GM19438 (cell line): Measurements from ENCODE around the gene SLC22A23.

ENCODE experiments used
- ATAC-seq: cut with Tn5 transposase; IDR thresholded peaks from one replicate; pipeline ENCODE4 v1.9.1; 2021; ENCODE audit warnings: low read depth; ENCODE audit not compliant: unreplicated experiment

SLC22A23 gene

DNA sequence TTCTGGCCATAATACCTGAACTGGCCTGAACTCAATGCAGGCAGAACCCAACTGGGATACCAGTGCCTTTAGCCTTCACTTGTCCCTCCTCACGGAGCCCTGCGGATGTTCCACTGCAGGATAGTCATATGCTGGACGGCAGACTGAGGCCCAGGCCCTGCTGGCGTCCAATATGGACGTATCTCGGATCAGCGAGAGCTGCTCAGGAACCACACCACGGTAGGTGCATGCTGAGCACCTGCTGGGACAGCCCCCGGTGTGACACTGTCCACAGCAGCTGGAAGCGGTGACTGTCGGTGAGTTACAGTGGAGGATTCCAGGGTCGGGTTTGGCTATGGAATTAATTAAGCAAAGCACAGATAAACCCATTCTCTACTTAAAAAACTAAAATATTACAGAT, 149.4 kb downstream of the SLC22A23 start:
- ATAC-seq: no peak

GRCh38 chr6:3306848-3307247, 150.0 kb downstream of the SLC22A23 start:
- ATAC-seq: no peak

GRCh38 chr6:3305831-3306230, 151.0 kb downstream of the SLC22A23 start:
- ATAC-seq: no peak

DNA sequence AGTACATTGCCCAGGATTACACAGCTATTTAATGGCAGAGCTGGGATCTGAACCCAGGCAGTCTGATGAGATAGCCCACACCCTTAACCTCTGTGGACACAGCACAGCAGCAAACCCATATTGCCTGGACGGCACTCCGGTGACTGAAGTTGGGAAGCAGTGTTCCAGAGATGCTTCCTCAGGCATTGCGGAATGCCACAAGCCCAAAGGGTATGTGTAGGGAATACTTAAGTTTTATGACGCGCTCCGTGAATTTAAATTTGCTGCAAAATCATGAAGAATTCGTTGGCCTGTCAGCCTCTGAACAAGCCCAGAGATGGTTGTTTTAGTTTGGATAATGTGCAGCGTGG, 151.7 kb downstream of the SLC22A23 start:
- no peak for ATAC-seq

DNA sequence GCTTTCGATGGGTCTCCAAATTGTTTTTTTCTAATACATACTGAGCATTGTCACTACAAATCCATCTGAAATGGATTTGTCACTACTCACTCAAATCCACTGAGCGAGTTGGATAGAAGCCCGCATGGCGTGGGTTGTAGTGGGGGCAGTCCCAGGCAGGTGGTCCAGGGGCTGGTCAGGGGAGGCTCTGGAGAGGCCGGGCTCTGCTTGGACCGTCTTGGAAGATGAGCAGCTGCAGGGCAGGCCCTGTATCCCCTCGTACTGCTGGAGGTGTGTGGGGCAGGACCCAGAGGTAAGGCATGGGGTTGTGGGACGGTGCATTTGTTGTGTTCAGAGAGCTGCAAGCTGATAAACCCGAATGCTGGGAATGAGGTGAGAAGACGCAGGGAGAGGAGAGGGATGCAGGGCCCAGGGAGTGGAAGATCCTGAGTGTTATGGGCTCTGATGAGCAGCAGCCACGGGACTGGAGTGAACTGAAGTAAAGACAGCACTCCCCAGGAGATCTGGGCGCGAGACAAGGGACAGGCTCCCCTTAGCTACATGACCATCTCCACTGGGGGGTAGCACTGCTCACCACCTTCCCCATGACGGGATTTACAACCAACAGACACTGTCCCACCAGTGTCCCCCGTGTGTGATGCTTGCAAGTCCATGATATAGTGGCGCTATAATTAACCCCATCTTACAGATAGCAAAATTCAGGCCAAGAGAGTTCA, 152.2 kb downstream of the SLC22A23 start:
- no peak for ATAC-seq

DNA sequence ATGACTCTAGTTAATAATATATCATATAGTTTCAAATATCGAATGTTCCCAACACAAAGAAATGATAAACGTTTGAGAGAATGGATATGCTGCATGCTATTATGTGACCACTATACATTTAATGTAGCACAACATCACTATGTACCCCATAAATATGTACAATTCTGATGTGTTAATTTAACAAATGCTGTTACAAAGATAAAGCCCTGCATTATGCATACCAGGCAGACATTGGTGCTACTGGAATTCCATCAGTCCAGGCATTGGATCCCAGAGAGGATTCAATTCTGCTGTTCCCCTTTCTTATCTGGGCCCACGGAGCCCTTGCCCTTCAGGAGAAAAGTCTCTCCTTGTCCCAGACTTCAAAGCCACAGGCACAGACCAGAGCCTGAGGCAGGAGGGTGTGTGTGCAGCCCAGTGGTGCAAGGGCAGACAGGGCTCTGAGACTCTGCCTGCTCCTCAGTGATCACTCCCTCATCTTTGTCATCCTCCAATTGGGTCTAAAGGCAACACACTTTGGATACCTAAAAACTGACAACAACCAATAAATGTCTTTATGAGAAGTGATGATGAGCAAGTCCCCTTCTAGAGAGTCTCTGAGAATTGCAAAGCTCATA, 152.9 kb downstream of the SLC22A23 start:
- ATAC-seq: no peak

- no peak for ATAC-seq
Measured at GRCh38 chr6:3301506-3301905, 155.3 kb downstream of the SLC22A23 start.

- ATAC-seq: no peak
Measured at GRCh38 chr6:3299221-3299620, 157.6 kb downstream of the SLC22A23 start.

- ATAC-seq: no peak
Measured at GRCh38 chr6:3297909-3298308, 158.9 kb downstream of the SLC22A23 start.

DNA sequence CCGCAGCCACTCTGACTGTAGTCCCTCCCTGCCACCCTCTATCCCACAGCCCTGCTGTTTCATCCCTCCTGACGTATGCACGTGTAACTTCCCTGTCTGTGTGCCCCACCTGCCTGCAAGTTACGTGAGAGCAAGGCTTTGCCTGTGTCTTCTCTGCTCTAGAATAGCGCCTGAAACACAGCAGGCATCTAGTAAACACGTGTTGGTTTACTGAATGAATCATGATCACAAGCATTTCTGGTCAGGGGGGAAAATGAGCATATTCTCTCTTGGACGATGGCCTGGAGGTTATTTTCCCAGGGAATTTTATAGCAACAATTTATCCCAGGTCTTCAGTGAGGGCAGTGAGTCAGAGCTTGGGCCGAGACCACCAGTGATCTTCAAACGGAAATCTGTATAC, 159.8 kb downstream of the SLC22A23 start:
- no peak for ATAC-seq

DNA sequence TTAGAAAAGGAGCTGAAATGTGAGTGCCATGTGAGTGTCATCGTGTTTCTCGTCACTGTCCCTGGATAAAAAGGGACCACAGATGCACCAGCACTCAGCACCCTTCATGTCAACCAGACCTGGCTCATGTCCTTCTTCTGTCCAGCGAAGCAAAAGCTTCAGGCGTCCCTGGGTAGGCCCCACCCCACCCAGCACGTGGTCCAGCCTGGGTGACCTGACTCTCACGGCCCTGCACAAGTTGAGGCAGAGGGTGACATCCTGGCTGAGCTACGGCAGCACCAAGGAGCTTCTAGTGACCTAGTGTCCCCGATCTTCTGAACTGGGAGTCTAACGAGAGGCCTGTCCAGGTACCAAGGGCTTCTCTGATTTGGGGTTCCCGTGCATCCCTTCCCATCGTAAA, 160.3 kb downstream of the SLC22A23 start:
- ATAC-seq: no peak

GRCh38 chr6:3296078-3296477, 160.8 kb downstream of the SLC22A23 start:
- ATAC-seq: no peak

DNA sequence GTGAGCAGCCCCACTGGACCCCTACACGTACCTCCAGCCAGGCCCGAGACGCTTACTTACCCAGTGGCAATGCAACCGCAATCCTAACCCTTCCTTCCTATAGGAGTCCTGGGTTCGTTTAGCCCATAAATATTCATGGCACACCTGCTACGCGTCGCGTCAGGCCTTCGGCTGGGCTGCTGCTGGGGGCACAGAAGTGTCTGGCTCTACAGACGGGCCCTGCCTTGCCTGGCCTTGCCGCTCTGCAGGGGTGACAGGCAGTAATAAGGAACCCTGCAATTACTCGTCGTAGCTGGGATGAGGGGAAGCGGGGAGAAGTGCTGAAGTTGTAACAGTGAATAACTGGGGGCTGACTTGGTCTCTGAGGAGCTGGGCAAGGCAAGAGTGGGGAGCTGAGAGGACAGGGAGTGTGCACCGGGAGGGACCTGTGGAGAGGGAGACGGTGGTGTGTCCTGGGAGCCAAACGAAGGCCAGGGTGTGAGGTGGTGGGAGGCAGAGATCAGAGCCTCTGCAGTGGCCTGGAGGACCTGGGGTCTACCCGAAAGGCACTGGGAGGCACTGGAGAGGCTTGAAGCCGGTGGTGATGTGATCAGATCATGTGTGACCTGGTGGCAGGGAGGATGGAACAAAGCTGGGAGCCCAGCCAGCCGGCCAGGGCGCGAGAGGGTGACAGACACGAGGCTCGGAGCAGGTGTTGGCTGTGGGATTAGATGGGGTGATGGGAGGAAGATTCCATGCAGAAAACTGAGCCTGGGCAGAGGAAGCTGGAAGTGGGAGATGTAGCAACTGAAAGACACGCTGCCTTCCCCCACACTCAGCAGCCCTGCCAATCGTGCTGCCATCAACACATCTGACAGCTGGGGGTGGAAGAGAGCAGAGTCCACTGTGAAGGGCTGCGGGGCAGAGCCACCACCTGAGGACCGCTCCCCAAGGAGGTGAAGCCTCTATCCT, 161.7 kb downstream of the SLC22A23 start:
- ATAC-seq: no peak

GRCh38 chr6:3294396-3294795, 162.5 kb downstream of the SLC22A23 start:
- ATAC-seq: no peak

- no peak for ATAC-seq
Measured at GRCh38 chr6:3293271-3294155, 163.3 kb downstream of the SLC22A23 start.

- ATAC-seq: no peak
Measured at GRCh38 chr6:3292431-3293197, 164.2 kb downstream of the SLC22A23 start.

- no peak for ATAC-seq
Measured at GRCh38 chr6:3291987-3292386, 164.9 kb downstream of the SLC22A23 start.

- no peak for ATAC-seq
Measured at GRCh38 chr6:3291346-3291745, 165.5 kb downstream of the SLC22A23 start.

- ATAC-seq: no peak
Measured at GRCh38 chr6:3290931-3291211, 166.0 kb downstream of the SLC22A23 start.
